ENCODE results near the gene ALKBH1. TPM values are rescaled to one million over a fixed set of nuclear protein-coding genes. Genes with fewer than 3 reads are reported as not detected.

The ALKBH1 gene
- polyA plus RNA-seq, 1 donor from 2014 or later = 20.8 TPM

- no peak overlapping the region for H3K4me2 ChIP-seq (ENCODE audit: low read length)
- H4K20me1 ChIP-seq (ENCODE audit: insufficient read depth) = no peaks in the 10 kb centered on the region
- H3K79me2 ChIP-seq (replicated peaks; ENCODE audit: insufficient read depth, low read length) = peaks cover 15% of the 10 kb centered on the region
- no peak overlapping the region for H3K4me3 ChIP-seq (ENCODE audit: low read length)
- H3K9ac ChIP-seq (ENCODE audit: low read length) = no peak overlapping the region
- no peak overlapping the region for H3K27ac ChIP-seq (ENCODE audit: low read length)
- TF ChIP-seq REST (IDR thresholded peaks at IDR 0.05; ENCODE audit: borderline replicate concordance) (no peak), SMC3 (conservative IDR thresholded peaks at IDR 0.05; ENCODE audit: poor library complexity) (no peak), EP300 (conservative IDR thresholded peaks at IDR 0.05; ENCODE audit: poor library complexity, severe bottlenecking) (no peak)
- TF ChIP-seq, protein P1, sequence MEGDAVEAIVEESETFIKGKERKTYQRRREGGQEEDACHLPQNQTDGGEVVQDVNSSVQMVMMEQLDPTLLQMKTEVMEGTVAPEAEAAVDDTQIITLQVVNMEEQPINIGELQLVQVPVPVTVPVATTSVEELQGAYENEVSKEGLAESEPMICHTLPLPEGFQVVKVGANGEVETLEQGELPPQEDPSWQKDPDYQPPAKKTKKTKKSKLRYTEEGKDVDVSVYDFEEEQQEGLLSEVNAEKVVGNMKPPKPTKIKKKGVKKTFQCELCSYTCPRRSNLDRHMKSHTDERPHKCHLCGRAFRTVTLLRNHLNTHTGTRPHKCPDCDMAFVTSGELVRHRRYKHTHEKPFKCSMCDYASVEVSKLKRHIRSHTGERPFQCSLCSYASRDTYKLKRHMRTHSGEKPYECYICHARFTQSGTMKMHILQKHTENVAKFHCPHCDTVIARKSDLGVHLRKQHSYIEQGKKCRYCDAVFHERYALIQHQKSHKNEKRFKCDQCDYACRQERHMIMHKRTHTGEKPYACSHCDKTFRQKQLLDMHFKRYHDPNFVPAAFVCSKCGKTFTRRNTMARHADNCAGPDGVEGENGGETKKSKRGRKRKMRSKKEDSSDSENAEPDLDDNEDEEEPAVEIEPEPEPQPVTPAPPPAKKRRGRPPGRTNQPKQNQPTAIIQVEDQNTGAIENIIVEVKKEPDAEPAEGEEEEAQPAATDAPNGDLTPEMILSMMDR (IDR thresholded peaks at IDR 0.05; ENCODE audit: poor library complexity, severe bottlenecking) = no peak
- no peaks in the 10 kb centered on the region for H3K9me3 ChIP-seq (ENCODE audit: low read length)
- H3F3A ChIP-seq (ENCODE audit: insufficient read depth, low read length, poor library complexity, severe bottlenecking) = no peaks in the 10 kb centered on the region
- H3K9me2 ChIP-seq (ENCODE audit: insufficient read depth, low read length) = no peaks in the 10 kb centered on the region
- no peak overlapping the region for H2AFZ ChIP-seq (ENCODE audit: low read depth, low read length)
- H3K36me3 ChIP-seq (ENCODE audit: insufficient read depth, low read length) = peaks cover 3% of the 10 kb centered on the region
- no peaks in the 10 kb centered on the region for H3K27me3 ChIP-seq (ENCODE audit: insufficient read depth, low read depth, low read length)
Observed at GRCh38 chr14:77714926-77715325, 7.1 kb upstream of the ALKBH1 start.

GRCh38 chr14:77710364-77710763 lies 2.5 kb upstream of the ALKBH1 start:
- peaks cover 3% of the 10 kb centered on the region for H3K36me3 ChIP-seq (ENCODE audit: insufficient read depth, low read length)
- no peaks in the 10 kb centered on the region for H3K9me3 ChIP-seq (ENCODE audit: low read length)
- no peak overlapping the region for H3K27ac ChIP-seq (ENCODE audit: low read length)
- no peaks in the 10 kb centered on the region for H4K20me1 ChIP-seq (ENCODE audit: insufficient read depth)
- H3K4me2 ChIP-seq (ENCODE audit: low read length) = no peak overlapping the region
- H3F3A ChIP-seq (ENCODE audit: insufficient read depth, low read length, poor library complexity, severe bottlenecking) = no peaks in the 10 kb centered on the region
- H2AFZ ChIP-seq (ENCODE audit: low read depth, low read length) = no peak overlapping the region
- TF ChIP-seq MXI1 (conservative IDR thresholded peaks at IDR 0.05; ENCODE audit: poor library complexity, severe bottlenecking) (no peak), TAF1 (IDR thresholded peaks at IDR 0.05; ENCODE audit: low read depth) (no peak)
- peaks cover 55% of the 10 kb centered on the region for H3K79me2 ChIP-seq (replicated peaks; ENCODE audit: insufficient read depth, low read length)
- H3K4me3 ChIP-seq (ENCODE audit: low read length) = peak overlapping the region; percentile 71
- H3K9me2 ChIP-seq (ENCODE audit: insufficient read depth, low read length) = no peaks in the 10 kb centered on the region
- H3K9ac ChIP-seq (ENCODE audit: low read length) = no peak overlapping the region
- H3K27me3 ChIP-seq (ENCODE audit: insufficient read depth, low read depth, low read length) = no peaks in the 10 kb centered on the region

DNA sequence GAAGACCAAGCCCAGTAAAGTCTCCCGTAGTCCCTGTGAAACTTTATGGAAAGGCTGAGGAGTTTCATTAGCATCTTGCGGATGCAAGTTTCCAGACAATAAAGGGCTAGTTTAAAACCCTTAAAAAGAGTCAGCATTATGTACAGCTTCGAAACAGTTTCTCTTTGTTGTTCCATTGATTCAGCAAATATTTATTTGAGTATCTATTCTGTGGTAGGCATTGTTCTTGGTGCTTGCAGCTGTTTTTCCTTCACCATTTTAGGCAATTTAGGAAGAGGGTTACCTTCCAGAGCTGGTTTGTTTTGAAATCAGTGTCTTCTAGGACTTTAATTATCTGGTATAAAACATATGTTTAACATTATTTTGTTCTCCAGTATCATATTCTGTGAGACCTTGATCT lies 1.6 kb upstream of the ALKBH1 start:
- Histone ChIP-seq H3K27ac (ENCODE audit: low read length) (no peak overlapping the region), H3K36me3 (ENCODE audit: insufficient read depth, low read length) (peaks cover 3% of the 10 kb centered on the region), H3K79me2 (replicated peaks; ENCODE audit: insufficient read depth, low read length) (peaks cover 56% of the 10 kb centered on the region), H3F3A (ENCODE audit: insufficient read depth, low read length, poor library complexity, severe bottlenecking) (no peaks in the 10 kb centered on the region), H3K4me2 (ENCODE audit: low read length) (peak overlapping the region; percentile 74), H3K9ac (ENCODE audit: low read length) (no peak overlapping the region), H2AFZ (ENCODE audit: low read depth, low read length) (no peak overlapping the region), H3K27me3 (ENCODE audit: insufficient read depth, low read depth, low read length) (no peaks in the 10 kb centered on the region), H3K9me3 (ENCODE audit: low read length) (no peaks in the 10 kb centered on the region), H3K9me2 (ENCODE audit: insufficient read depth, low read length) (no peaks in the 10 kb centered on the region), H3K4me3 (ENCODE audit: low read length) (peak overlapping the region; percentile 71), H4K20me1 (ENCODE audit: insufficient read depth) (no peaks in the 10 kb centered on the region)
- no peak for TF ChIP-seq MXI1 (conservative IDR thresholded peaks at IDR 0.05; ENCODE audit: poor library complexity, severe bottlenecking)
- no peak for TF ChIP-seq EZH2 (IDR thresholded peaks at IDR 0.05; ENCODE audit: borderline replicate concordance, insufficient read depth, low read length, poor library complexity, severe bottlenecking)
- TF ChIP-seq EP300 (conservative IDR thresholded peaks at IDR 0.05; ENCODE audit: poor library complexity, severe bottlenecking) = no peak
- no peak for TF ChIP-seq POLR2AphosphoS5 (IDR thresholded peaks at IDR 0.05)
- no peak for TF ChIP-seq RAD21 (conservative IDR thresholded peaks at IDR 0.05)
- TF ChIP-seq, protein P1 (IDR thresholded peaks at IDR 0.05; ENCODE audit: poor library complexity, severe bottlenecking) = no peak
- no peak for TF ChIP-seq SMC3 (conservative IDR thresholded peaks at IDR 0.05; ENCODE audit: poor library complexity)
- TF ChIP-seq REST (IDR thresholded peaks at IDR 0.05; ENCODE audit: borderline replicate concordance) = no peak
- no peak for TF ChIP-seq TAF1 (IDR thresholded peaks at IDR 0.05; ENCODE audit: low read depth)

Measured in neural cell (in vitro differentiated cells).